ENCODE measurements around the gene GJB6. TPM values are rescaled to one million over a fixed set of nuclear protein-coding genes. Genes with fewer than 3 reads are reported as not detected.
A peak's percentile ranks its signal among the peaks of the same experiment; 100 is the strongest.

GJB6 gene
- total RNA-seq, 1 donor from 2014 or later, result not detected

GRCh38 chr13:20193162-20193906, 38.8 kb downstream of the GJB6 start:
- H3K9me3 ChIP-seq, result no peaks in the 10 kb centered on the region
- H3K36me3 ChIP-seq, result no peaks in the 10 kb centered on the region
- H3K27ac ChIP-seq, result no peak overlapping the region
- peaks cover 29% of the 10 kb centered on the region for H3K4me1 ChIP-seq
- peak overlapping the region; percentile 60 for H3K4me3 ChIP-seq
- intact Hi-C loops (cut with DNase I), result no loop called here
- ATAC-seq (peak; percentile 11 to 20), DNase-seq (no peak)
- H3K27me3 ChIP-seq (ENCODE audit: low read depth), result peaks cover 69% of the 10 kb centered on the region
- no peak for TF ChIP-seq CTCF (IDR thresholded peaks at IDR 0.05)

GRCh38 chr13:20192836-20193161, 39.3 kb downstream of the GJB6 start, which contains the start of gene GJB2:
Gene GJB2 (minus strand): TSS chr13:20192938. CDS start chr13:20189581, 3,357 bp downstream.
- Histone ChIP-seq H3K9me3 (no peaks in the 10 kb centered on the region), H3K4me1 (peaks cover 29% of the 10 kb centered on the region), H3K36me3 (no peaks in the 10 kb centered on the region), H3K27me3 (ENCODE audit: low read depth) (peaks cover 69% of the 10 kb centered on the region), H3K4me3 (peak within 1 kb of the TSS; percentile 60), H3K27ac (no peak within 1 kb of the TSS)
- DNase-seq (no peak), ATAC-seq (peak; percentile 52 to 70)
- intact Hi-C loops (cut with DNase I), result no loop called here
- no peak for TF ChIP-seq CTCF (IDR thresholded peaks at IDR 0.05)

- peaks cover 29% of the 10 kb centered on the region for H3K4me1 ChIP-seq
- H3K27me3 ChIP-seq (ENCODE audit: low read depth), result peaks cover 69% of the 10 kb centered on the region
- ATAC-seq (peak; percentile 35 to 67), DNase-seq (no peak)
- H3K4me3 ChIP-seq, result peak overlapping the region; percentile 60
- no peak for TF ChIP-seq CTCF (IDR thresholded peaks at IDR 0.05)
- no peaks in the 10 kb centered on the region for H3K36me3 ChIP-seq
- H3K27ac ChIP-seq, result no peak overlapping the region
- no peaks in the 10 kb centered on the region for H3K9me3 ChIP-seq
- intact Hi-C loops (cut with DNase I), result no loop called here
These were observed 39.8 kb downstream of the GJB6 start for GRCh38 chr13:20192158-20192835.

- peak overlapping the region; percentile 60 for H3K4me3 ChIP-seq
- H3K4me1 ChIP-seq, result peaks cover 29% of the 10 kb centered on the region
- intact Hi-C loops (cut with DNase I), result no loop called here
- DNase-seq (no peak), ATAC-seq (peak; percentile 50 to 58)
- peaks cover 63% of the 10 kb centered on the region for H3K27me3 ChIP-seq (ENCODE audit: low read depth)
- H3K27ac ChIP-seq, result no peak overlapping the region
- no peaks in the 10 kb centered on the region for H3K9me3 ChIP-seq
- H3K36me3 ChIP-seq, result no peaks in the 10 kb centered on the region
- TF ChIP-seq CTCF (IDR thresholded peaks at IDR 0.05), result no peak
These were observed 40.6 kb downstream of the GJB6 start for GRCh38 chr13:20191311-20192157.

GRCh38 chr13:20190481-20191310, 41.4 kb downstream of the GJB6 start:
- Histone ChIP-seq H3K4me1 (peaks cover 29% of the 10 kb centered on the region), H3K27me3 (ENCODE audit: low read depth) (peaks cover 55% of the 10 kb centered on the region), H3K9me3 (no peaks in the 10 kb centered on the region), H3K27ac (no peak overlapping the region), H3K36me3 (no peaks in the 10 kb centered on the region), H3K4me3 (no peak overlapping the region)
- DNase-seq (no peak), ATAC-seq (no peak)
- TF ChIP-seq CTCF (IDR thresholded peaks at IDR 0.05), result no peak
- intact Hi-C loops (cut with DNase I), result no loop called here
